GM18909 (cell line): ENCODE data around the gene STRADB.
"Not testable (repeated sequence)": the region's sequence is repeated elsewhere in the genome, so short reads cannot be mapped to it uniquely, and the experiment has no call there.

Experiments
- ATAC-seq: cut with Tn5 transposase; IDR thresholded peaks from one replicate; pipeline ENCODE4 v1.9.1; 2021; ENCODE audit warnings: mild to moderate bottlenecking; ENCODE audit not compliant: unreplicated experiment, poor library complexity

The STRADB gene, protein sequence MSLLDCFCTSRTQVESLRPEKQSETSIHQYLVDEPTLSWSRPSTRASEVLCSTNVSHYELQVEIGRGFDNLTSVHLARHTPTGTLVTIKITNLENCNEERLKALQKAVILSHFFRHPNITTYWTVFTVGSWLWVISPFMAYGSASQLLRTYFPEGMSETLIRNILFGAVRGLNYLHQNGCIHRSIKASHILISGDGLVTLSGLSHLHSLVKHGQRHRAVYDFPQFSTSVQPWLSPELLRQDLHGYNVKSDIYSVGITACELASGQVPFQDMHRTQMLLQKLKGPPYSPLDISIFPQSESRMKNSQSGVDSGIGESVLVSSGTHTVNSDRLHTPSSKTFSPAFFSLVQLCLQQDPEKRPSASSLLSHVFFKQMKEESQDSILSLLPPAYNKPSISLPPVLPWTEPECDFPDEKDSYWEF

DNA sequence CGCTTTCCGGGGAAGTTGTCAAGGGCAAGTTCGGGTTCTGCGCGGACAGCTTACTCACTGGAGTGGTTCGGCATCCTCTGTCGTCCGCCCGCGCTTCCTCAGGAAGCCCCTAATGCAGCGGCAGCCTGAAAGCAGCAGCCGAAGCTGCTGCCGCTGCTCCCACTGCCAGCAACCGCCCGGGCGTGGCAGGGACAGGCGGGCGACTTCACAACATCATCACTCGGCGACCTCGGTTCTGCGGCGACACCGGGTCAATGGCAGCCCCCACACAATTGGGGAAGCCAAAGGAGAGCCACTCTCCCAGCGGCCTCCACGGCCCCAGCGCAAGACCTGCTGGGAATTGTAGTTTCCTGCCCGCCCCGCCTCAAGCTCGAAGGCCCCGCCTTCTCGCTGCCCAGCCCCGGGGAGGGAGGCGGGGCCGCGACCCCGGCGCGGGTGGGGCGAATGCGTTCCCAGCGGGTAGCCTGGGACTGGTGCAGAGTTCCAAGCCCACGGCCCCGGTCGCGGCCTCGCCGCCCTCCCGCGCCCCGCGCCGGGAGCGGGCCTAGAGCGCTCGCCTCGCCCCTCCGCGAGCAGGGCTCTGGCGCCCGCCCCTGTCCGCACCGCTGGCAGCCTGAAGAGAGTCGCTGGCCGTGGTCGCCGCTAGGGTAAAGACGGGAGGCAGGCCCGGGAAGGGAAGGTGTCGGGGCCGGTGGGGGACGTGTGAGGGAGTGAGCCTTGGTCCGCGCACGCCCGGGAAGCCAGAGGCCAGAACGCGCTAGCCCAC is at the start of gene STRADB, which contains the start of gene TRAK2:
TSS of gene STRADB (plus strand) at position 449 of the 766 bp plus-strand sequence. CDS start 3,101 bp downstream, outside the sequence.
TSS of gene TRAK2 (minus strand) at position 167 of the 766 bp plus-strand sequence. CDS start 30,951 bp downstream, outside the sequence.
- peak; percentile 96 for ATAC-seq

DNA sequence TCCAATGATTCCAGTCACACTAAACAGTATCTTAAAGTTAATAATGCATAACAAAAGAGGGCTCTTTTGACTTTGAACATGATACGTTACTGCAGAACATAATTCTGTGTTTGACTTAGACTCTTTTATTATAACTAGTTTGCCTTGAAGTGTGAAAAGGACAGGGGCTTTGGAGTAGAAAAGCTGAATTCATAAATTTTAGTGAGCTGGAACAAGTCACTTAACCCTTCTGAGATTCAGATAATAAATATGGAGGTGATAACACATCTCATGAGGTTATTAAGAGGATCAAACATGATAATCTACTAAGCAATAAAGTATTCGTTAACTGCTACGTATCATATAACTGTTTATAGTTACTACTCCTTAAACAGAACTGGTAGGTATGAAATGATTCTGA is 49.7 kb upstream of the STRADB start:
- ATAC-seq = no peak

DNA sequence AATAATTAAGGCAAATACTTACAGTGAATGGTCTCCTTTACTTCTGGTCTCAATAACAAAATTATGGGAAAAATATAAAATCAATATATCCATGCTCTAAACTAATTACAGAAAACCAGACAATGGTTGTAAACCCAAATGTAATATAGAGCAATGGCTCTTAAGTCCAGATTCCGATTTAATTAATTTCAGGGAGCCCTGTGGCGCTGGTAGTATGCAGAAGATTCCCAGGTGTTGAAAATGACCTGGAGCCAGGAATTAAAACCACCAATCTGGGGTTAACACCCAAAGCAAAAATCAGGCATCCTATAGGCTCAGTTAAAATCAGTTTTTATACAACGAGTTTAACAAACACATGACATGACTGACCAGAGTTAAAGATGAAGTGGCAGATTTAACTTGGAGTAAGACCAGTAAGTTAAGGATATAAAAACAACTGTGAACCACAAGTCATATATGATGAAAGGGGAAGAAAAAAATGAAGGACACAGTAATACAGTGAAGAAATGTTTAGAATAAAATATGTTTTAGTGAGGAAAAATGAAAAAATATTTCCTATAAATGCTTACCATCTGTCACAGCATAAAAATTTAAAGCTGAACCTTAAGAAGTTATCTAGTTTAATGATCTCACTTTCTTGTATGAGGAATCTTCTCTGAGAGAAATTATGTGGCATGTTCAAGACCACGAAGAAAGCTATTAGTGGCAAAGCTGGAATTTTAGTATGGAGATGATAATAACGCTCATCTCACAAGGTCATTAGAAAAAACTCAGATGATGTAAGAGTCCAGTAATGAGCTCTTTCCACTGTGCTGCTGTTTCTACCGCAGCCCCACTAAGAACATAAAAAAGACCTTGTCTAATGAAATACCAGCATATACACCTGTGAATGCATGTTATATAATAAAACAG is 48.6 kb upstream of the STRADB start:
- ATAC-seq = no peak

DNA sequence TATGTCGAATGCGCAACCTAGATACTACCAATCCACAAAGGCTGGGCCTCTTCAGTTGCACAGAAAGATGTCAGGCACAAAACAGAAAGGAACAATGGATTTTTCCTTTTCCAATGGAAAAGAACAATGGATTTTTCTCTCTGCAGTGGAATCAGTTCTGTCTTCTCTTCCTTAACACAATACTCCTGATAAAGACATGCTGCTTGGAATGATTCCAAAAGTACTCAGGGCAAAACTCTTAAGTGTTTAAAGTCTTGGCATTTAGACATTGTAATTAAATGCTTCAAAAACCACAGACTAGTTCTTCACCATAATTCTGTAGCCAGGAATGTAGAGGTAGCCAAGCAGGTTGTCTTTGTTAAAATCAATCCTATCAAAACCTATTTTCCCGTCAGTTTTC is 47.7 kb upstream of the STRADB start:
- ATAC-seq = no peak

DNA sequence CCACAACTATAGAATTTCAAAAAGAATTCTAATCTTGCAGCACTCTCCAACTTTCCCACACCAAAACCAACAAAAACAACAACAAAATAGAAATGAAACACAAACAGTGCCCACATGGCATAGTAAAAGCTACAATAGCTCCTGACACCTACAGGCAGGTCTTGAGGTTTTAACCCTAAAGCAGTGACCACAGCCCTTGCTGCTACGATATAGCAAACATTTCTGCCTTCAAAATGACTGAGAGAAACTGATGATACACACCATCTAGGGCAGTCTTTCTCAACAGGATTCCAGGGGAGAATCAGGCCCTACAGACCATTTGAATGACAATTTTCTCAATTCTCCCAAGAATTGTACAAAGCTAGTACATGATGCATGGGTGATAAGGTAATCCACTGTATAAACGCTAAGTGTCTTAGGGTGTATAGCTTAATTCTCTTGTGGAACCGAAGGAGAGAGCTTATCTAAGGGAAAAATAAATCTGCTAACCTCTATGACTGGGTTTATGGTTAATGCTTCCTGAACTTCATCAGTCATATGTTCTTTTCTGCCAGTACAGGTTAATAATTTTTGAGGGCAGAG is 46.8 kb upstream of the STRADB start:
- ATAC-seq = no peak

DNA sequence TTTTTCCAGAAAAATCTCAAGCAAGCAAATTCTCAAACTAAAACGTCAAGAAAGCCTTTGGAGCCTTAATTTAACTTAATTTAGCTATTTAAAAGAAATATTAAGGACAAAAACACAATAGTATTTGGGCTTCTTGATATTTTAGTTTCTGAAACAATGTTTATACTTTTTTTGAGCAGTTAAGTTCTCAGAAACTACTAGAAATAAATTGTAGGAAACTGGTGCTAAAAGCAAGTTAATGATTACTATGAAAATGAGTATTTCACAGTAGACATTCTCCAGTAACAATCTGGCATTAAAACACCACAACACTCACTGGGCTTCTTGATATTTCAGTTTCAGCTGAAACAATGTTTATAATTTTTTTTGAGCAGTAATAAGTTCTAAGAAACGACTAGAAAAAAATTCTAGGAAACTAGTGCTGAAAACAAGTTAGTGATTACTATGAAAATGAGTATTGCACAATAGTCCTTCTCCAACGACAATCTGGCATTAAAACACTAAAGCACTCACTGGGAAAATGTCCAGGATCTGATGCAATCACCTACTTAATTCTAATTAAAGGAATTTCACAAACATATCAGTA is 45.4 kb upstream of the STRADB start:
- no peak for ATAC-seq

DNA sequence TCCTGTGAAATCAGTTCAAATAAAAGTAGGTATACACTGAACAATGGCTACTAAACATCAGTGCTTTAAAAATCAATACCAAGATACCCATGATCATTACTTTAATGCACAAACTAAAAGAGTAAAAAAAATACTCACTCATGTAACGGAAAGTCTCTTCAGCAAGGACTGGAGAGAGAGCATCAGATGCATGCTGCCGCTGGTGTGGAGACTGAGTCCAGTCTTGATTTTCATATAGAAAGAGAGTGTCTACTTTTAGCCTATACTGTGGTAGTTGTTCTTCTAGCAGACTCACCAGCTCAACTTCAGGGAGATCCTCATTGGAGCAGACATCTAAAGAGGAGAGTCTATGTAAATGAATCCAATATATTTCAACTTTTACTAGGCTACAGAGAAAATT is 44.3 kb upstream of the STRADB start:
- no peak for ATAC-seq

DNA sequence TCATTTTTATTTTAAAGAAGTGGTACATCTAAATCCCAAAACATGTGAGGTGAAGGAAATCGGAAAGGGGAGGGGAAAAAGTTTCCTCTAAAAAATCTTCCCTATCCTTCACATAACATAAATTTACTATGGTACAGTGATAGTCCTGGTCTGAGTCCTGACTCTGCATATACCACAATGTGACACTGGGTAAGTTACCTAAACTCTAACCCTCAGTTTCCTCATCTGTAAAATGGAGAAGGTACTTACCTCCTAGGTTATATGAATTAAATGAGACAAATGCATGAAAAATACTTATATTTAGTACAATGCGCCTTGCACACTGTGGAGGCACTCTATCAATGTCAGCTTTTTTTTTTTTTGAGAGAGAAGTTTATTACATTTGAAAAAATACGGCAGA is 42.6 kb upstream of the STRADB start:
- ATAC-seq = no peak

DNA sequence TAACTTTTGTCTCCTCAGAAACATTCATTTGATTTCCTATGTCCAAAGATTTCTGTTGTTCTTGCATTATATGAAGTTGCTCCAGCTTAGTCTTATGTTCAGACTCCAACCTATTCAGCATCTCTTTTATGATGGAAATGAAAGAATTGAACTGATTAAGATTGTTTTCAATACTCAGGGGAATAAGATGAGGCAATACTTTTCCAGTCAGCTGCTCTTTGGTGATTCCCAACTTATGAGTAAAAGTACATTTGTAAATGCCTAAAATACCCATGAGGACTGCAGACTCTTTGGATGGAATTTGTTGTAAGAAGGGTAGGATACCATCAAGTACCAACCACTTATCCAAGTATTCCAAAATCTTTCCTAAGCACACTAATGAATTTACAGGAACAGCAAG is 40.1 kb upstream of the STRADB start:
- no peak for ATAC-seq

DNA sequence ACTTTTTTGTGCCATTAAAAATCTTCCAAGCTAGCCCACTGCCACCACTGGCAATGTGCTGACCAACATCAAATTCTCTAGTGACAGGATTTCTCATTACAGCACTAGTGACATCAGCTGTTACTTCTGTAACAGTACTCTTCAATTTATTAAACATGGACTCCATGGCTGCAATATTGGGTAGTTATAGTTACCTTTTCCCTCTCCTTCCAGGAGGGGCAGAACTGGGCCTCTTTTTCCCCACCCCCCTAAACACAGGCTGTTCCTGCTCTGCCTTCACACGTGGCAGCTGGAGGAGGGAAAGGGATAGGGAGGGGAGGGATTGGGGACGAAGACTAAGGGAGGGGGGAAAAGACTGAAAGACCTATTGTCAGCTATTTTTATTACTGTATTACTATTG is 38.4 kb upstream of the STRADB start:
- no peak for ATAC-seq

DNA sequence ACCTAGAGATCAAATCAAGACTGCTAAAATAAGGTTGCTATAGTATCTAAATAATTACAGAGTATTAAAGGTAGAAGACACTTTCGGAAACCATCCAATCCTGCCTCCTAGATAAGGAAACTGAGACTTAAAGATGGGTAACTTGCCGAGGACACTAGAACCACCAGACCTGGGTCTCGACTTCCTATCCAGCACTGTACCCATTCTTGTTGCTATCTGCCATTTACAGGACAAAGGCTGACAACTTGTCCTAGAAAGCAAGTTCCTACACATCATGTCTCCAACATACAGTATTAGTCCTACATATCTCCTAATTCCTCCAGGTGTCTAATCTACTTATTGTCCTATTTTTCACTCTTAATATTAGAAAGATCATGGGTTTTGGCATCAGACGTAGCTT is 38.0 kb upstream of the STRADB start:
- no peak for ATAC-seq

DNA sequence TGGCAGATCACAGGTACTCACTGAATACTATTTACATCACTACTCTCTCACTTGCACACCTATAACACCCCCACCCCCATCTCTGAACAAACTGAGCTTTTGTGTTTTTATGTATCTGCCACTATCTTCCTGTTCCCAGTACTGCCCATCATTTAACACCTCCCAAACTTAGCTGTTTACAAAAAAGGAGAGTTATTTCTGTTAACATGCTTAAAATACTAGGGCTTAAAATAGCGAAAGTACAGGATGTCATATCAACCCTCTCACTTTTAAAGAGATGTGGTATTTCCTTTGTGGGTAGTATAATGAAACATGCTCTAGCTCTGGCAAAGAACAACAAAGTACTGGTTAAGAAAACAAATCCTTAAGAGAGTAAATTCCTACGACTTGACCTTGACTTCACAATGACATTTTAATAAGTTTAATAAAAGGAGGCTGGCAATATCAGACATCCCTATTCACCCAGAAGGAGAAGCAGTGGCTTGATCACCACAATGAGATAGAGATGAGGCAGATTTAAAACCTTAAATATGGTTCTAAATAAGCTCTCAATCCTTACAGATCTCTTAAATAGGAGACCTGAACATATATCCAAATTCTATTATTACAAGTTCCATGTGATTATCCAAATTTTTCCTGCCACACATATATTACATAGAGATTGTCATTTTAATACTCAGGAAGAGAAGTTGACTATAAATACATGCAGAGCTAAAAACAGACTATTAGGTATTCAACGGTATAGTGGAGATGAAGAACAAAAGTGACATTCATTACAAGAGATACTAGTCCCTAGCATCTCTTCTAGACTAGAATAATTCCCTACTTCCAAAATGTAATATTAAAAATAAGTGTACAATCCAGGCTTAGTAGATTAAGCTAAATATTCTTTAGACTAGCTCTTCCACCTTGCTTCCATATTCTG is 37.2 kb upstream of the STRADB start:
- ATAC-seq = no peak

DNA sequence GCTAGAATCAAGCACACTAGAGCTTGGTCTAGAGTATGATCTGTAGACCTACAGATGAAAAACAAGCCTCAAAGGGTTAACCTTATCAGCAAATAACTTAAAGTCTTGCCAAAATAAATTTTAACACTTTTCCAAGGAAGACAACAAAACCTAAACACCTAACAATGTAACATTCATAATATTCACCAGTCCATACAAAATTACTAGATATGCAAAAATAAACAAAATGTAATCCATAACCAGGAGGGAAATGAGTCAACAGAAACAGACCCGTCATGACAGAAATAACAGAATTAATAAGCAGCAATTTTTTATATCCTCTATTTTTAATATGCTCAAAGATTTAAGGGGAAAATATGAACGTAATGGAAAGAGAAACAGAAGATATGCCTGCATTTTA is 36.4 kb upstream of the STRADB start:
- no peak for ATAC-seq

DNA sequence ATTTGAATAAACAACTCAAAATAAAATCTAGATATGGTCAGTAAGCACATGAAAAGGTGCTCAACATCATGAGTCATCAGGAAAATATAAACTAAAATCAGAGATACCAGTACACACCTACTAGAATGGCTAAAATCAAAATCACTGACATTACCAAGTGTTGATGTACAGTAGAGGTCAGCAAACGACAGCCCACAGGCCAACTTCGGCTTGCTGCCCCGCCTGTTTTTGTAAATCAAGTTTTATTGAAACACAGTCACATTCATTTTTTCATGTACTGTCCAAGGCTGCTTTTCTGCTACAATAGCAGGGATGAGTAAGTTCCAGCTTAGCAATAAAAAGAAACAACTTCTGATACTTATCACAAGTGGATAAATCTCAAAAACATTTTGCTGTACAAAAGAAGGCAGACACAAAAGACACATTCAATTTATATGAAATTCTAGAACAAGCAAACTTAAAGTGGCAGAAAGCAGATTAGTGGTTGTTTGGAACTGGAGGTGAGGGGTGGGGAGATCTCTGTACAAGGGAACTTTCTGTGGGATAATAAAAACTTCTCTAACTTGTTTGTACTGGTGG is 32.4 kb upstream of the STRADB start:
- no peak for ATAC-seq

DNA sequence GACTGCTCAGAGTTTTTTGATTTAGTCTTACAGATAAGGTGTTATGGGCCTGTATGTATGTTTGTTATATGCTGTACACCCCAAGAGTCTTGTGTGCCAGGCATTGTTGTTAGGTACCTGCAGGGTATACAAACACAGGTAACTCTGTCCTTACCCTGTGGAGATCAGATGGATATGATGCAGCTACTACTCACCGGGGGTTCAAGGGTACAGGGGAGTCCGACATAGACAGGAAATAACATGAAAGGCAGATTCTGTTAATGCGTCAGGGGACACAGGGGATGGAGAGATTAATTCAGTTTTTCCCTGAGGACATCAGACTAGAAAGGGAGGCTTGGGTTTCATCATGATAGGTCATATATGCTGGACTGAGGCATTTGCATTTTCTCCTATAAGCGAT is 31.6 kb upstream of the STRADB start:
- no peak for ATAC-seq

DNA sequence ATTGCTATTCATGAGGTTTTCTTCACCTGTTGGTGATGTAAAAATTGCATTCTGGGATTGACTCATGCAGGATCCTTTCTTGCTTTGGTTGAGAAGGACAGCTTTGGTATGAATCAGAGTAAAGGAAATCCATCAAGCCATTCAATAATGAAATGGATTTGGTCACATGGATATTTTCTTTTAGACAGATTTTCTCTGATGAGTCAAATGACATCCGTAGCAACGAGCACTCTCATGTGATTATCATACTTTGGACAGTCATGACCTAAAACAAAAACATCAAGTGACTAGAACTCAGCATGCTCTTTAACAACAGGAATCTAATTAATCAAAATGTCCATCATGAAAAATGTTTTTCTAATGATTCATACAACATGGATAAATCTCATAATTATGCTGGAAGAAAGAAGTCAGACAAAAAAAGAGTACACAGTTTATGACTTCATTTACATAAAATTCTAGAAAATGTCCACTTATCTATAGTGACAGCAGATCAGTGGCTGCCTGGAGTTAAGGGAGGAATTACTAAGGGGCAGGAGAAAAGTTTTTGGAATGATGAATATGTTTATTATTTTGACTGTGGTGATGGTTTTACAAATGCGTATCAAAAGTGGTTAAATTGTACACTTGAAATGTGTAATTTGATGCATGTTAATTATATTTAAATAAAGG is 31.0 kb upstream of the STRADB start:
- ATAC-seq = no peak

DNA sequence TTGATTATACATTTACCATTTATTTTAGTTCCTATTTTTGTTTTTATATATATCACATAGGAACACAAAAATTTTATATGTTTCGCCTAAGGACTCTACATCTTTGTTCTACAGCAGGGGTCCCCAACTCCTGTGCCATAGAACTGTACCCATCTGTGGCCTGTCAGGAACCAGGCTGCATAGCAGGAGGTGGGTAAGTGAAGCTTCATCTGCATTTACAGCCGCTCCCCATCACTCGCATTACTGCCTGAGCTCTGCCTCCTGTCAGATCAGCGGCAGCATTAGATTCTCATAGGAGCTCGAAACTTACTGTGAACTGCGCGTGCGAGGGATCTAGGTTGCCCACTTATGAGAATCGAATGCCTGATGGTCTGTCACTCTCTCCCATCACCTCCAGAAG is 25.6 kb upstream of the STRADB start:
- no peak for ATAC-seq

DNA sequence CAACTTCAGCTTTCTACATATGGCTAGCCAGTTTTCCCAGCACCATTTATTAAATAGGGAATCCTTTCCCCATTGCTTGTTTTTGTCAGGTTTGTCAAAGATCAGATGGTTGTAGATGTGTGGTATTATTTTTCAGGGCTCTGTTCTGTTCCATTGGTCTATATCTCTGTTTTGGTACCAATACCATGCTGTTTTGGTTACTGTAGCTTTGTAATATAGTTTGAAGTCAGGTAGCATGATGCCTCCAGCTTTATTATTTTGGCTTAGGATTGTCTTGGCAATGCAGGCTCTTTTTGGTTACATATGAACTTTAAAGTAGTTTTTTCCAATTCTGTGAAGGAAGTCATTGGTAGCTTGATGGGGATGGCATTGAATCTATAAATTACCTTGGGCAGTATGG is 23.2 kb upstream of the STRADB start:
- ATAC-seq = not testable (repeated sequence)
